SU-DHL-6 (cell line): Measurements from ENCODE around the gene BLM.

Experiments used
- CTCF ChIP-seq: fragments of 200-600 bp; sonication (generic); IDR thresholded peaks from one replicate; pipeline ENCODE4 v1.5.1; 2017; ENCODE audit warnings: antibody characterized with exemption, mild to moderate bottlenecking, low read length, moderate library complexity; ENCODE audit not compliant: insufficient read depth, poor library complexity, severe bottlenecking
- EZH2phosphoT487 ChIP-seq: fragments of 200-600 bp; sonication (generic), shearing (Covaris generic); conservative IDR thresholded peaks from 2 replicates; pipeline ENCODE4 v1.6.1; 2018; ENCODE audit warnings: mild to moderate bottlenecking, antibody characterized with exemption, low read length, moderate library complexity, mixed read lengths

- TF ChIP-seq CTCF (no peak), EZH2phosphoT487 (no peak)
Observed at GRCh38 chr15:90757461-90757860, 40.3 kb downstream of the BLM start.
